ENCODE results near the gene SLC10A3.

The SLC10A3 gene, protein sequence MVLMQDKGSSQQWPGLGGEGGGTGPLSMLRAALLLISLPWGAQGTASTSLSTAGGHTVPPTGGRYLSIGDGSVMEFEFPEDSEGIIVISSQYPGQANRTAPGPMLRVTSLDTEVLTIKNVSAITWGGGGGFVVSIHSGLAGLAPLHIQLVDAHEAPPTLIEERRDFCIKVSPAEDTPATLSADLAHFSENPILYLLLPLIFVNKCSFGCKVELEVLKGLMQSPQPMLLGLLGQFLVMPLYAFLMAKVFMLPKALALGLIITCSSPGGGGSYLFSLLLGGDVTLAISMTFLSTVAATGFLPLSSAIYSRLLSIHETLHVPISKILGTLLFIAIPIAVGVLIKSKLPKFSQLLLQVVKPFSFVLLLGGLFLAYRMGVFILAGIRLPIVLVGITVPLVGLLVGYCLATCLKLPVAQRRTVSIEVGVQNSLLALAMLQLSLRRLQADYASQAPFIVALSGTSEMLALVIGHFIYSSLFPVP

DNA sequence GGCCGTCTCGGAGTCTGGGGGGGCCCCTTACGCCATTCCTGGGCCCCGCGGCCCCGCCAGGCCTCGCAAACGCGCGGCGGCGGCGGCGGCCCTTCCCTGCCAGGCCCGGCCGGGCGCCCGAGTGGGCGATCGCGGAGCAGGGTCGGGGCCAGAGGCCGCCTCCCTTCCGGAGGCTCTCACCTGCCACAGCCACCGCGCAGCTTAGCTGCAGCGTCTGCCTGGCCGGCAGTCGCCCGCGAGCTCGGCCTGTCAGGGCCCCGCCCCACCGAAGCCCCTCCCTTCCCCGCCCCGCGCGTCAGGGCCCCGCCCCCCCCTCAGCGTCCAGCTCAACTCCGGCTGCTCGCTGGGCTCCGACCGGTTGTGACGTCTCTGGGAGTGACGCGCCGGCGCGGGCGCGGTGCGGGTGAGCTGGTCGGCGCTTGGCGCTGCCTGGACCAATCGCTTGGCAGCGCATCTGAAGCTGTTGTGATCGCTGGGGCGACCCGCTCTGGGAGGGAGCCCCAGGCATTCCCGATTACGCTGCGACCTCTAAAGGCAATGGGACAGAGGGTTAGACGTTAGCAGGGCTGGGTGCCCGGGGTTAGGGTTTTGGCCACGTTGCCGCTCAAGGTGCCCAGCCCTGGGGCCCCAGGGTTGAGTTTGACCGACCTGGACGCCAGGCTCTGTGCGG, at the start of gene SLC10A3:
SLC10A3 (minus strand) TSS at position 216 of the 670 bp plus-strand sequence. CDS start 1,689 bp downstream, outside the sequence.
- peak; percentile 91 for DNase-seq

DNA sequence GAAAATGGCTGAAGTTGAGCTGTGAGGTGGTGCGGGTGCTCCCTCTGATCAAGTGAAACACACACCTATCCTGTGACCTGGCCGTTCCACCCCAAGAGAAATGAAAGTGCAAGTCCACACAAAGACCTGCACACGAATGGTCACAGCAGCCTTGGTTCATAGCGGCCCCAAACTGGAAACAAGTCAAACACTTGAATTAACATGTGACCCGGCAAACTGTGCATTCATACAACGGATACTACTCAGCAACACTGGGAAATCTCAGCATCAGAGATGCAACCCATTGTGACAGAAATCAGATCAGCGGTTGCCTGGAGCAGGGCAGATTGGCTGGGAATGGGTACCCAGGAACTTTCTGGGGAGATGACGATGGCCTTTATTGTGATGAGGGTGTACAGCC, 48.6 kb upstream of the SLC10A3 start:
- DNase-seq: no peak

DNA sequence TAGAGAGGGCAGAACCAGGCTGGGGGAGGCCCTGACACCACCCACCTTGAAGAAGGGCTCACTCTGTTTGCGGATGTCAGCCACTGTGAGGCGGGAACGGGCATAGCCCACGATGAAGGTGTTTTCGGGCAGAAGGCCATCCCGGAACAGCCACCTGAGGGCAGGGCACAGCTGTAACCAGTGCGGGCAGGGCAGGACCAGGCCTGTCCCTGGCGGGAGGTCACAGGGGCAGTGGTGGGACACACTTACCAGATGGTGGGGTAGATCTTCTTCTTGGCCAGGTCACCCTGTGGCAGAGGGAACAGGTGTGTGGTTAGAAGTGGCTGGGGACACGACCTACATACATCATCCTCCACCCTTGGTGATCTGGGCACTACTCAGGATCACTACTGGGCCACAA, 45.5 kb upstream of the SLC10A3 start:
- DNase-seq: no peak

DNA sequence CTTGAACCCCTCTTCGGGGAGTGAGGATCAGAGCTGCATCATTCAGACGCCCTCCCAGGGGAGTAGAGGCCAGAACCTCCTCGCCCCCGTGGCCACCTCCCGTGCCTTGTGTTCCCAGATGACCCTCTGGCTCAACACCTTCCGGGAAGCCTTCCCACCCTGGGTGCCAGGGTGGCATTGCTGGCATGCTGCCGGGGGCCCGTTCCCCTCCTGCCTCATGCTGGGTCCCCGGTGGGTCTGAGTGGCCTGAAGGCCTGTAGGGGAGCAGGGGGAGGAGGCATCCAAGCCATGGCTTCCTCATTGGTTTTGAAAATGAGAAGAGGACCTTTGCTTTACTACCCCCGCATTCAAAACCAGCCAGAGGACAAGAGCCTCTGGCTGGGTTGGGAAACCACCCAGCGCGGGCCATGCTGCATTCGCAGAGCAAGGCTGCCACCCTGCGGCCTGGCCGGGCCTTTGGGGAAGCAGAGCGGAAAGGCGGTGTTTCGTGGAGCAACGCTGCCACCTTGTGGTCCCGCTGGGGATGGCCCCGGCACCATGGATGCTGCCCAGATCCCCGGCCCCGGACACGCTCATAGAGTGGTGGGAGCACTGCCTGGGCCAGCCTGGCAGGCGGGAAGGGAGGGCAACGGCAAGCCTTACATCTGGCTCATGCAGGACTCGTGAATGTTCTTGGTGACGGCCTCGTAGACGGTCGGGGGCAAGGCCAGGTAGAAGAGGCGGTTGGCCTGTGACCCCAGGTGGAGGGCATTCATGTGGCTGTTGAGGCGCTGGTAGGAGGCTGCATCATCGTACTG, 44.3 kb upstream of the SLC10A3 start:
- DNase-seq: peak; percentile 92

DNA sequence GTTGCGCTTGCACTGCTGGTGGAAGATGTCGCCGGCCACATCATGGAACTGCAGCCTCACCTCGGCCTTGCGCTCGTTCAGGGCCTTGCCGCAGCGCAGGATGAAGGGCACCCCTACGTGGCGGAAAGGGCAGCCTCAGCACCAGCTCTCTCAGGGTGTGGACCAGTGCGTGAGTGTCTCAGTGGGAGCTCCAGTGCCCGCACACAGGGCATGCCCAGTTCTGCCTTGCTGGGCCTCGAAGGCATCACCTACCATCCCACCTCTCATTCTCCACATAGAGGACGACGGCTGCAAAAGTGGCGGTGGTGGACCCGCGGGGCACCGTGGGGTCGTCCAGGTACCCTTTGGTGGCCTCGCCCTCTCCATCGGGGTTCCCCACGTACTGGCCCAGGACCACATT, 42.3 kb upstream of the SLC10A3 start:
- DNase-seq: no peak

DNA sequence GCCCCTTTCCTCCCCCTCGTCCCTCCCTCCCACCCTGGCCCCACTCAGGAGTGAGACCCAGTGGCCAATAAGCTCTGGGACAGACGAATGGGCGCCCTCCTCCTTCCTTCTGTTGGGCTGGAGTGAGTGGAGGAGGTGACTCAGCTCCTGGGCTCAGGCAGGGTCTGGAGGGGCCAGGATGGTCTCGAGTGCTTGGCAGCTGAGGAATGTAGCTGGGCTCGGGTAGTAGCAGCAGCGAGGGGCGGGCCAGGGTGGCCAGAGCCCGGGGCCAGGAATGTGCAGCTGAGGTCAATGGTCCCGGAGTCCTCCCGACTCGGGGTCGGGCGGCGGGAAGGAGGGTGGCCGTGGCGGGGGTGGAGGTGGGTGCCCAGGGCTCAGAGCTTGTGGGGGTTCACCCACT, 41.2 kb upstream of the SLC10A3 start:
- DNase-seq: no peak

DNA sequence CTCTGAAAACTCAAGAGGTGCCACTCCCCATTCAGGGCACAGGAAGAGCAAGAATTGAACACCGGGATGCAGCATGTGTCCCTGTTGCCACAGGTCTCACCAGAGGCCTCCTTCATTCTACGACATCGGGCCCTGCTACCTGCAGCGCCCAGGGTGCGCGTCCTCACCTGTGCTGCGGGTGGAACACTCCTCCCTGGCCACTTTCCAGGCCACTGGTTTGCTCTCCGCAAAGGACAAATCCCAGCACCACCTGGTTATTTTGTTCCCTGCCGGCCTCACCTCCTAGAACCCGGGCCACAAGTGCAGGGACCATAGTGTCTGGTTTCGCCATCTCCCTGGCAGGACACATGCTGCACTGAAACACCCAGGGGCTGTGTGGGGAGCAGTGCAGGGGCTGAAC, 39.9 kb upstream of the SLC10A3 start:
- no peak for DNase-seq

DNA sequence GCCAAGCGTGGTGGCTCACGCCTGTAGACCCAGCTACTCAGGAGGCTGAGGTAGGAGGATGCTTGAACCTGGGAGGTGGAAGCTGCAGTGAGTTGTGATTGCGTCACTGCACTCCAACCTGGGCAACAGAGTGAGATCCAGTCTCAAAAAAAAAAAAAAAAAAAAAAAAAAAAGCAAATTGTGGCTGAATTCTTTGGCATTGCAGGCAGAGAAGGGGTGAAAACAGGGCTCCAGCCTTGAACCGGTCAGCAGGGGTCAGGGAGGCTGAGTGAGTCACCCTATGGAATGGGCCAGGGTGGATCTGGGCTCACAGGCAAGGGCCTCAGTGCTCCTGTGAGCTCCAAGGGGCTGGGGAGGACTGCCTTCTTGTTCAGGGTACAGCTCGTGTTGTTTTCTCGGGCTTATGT, 38.8 kb upstream of the SLC10A3 start:
- DNase-seq: no peak

DNA sequence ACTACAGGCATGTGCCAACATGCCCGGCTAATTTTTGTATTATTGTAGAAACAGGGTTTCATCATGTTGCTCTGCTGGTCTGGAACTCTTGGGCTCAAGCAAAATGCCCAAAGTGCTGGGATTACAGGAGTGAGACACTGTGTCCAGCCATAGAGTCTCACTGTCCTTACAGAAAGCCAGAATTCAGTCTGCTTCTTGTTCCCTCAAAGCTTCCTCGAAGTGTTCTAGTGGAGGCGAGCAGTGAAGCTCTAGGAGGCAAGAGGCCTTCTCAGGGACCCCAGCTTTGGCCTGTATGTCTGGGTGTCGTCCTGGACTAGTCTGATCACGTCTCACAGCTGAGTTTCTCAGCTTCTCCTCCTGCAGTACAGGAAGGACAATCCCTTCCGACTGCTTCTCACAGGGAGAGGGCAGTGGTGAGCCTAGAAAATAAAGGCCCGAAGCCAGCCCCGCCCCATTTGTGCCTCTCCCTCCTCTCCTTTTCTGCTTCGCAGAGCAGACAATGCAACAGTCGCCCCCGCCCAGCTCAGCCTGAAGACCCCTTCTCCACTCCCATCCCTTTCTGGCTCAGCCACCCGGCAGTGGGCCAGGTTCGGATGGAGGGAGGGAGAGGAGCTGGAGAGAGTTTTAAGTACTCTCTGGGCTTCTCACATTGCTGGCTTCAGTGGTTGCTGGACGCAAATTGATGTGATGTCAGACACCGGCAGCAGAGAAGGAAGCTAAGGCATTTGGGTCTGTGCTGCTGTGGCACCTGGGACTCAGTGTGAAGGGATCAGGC, 36.7 kb upstream of the SLC10A3 start:
- peak; percentile 73 for DNase-seq

DNA sequence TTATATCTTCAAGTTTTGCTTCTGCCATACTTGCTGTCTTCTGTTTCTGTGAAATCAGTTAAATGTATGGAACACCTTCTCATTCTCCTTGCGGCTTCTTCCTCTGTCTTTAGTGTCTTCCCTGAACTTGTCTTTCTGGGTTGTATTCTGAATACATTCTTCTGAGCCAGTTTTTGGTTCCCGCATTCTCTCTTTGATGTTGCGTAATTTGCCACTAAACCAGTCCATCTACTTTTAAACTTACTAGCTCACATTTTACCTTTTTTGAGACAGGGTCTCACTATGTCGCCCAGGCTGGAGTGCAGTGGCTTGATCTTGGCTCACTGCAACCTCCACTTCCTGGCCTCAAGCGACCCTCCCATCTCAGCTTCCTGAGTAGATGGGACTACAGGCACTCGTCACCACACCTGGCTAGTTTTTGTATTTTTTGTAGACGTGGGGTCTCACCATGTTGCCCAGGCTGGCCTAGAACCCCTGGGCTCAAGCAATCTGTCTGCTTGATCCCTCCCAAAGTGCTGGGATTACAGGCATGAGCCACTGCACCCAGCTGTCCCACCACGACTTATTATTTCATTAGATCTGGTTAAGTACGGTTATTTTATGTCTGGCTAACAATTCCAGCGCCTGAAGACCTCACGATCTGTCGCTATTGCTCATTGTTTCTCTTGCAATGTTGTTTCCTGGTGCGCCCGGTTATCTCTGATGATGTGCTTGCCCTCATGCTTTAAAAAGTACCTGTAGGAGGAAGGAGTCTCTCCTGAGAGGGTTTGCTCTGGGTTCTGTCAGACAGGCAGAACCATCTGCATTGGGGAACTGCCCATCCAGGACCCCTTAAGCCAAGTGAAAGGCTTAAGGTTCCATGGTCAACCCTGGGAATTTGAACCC, 35.4 kb upstream of the SLC10A3 start:
- DNase-seq: no peak

DNA sequence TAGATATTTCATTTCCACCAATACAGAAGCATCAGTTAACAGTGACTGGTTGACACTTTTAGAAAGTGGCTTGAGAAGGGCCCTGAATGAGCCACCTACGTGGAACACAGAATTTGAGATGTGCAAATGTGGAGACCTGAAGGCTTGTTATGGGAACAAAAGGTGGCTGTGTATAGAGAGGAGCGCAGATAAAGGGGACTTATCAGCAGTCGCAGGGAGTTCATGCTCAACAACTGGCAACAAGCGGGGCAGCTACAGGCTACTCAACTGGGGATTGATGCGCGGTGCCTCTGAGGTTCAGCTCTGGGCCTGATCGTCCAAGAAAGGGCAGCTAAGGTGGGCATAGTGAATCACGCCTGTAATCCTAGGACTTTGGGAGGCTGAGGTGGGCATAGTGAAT, 29.0 kb upstream of the SLC10A3 start:
- DNase-seq: no peak

DNA sequence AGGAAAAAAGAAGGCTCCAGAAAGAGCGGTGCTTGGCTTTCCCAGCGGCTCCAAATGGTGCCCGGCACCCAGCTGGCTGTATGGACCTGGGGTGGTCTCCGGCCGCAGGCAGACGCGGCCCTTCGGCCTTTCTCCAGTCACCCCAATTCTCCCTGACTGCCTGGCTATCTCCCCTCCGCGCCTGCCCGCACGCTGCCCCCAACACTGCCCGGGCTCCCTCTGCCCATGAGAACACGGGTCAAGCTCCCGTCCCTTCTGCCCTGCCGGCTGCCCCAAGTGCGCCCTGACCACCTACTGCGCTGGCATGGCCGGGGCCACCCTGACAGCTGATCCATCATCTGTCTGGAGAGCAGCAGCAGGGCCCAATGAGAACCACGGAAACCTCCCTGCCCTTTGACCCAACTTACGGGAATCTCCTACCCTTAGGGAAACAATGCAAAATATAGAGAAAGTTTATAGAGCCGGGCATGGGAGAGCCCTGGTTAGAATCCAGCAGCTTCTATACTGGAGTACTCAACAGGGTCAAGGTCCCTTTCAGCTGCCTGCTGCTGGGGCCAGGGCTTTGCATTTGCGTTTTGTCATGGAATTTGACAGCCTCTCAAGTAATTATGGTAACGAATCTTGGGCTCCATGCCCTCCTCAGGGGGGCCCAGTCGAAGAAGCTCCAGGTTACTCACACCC, 26.8 kb upstream of the SLC10A3 start:
- no peak for DNase-seq

DNA sequence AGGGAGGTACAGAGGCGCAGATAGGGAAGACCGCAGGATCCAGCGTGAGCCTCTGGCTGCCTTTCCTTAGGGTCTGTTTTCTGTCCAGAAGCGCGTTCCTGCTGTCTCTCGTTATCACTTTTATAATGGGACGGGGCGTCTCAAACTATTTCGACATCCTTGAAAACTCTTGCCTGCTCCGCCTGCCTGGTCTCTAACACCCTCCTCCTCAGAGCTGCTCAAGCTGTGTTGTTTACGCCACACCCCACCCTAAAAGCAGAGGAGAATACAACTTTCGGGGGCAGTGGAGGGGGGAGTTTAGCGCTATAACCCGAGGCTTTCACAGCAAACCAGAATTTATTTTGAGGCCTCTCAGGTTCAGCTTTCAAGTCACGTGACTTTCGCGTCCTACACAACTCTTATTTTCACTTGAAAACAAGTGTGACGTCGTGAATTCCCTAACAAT, 26.2 kb upstream of the SLC10A3 start:
- no peak for DNase-seq

DNA sequence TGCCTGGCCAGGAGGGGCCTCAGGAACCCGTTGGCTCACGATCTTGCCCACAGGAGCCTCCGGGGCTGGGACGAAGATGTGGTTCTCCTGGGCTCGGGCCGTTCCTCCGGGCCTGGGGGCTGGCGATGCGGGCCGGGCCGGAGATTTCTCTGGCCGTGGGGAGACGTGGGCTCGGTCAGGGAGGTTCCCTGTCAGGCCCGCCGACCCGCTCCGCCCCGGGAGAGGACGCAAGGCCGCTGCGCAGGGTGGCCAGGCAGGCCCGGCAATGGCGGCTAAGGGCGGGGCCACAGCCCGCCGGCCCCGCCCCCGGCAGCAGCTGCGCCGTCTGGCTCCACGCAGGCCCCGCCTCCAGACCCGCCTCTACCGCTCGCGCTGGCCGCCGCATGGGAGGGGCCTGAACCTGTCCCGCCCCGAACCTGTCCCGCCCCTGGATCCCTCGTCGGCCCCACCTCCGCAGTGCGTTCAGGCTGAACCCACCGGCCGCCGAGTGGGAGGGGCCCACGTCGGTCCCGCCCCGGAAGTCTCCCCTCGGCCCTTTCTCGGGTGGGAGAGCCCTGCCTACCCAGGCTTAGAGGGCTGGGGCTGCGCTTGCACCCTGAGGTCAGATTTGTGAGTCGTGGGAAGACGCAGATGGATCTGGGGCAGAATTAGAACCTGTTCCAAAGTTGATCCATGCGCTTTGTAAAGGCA, 25.7 kb upstream of the SLC10A3 start, which contains the start of gene FAM3A:
FAM3A (minus strand) TSS at position 267 of the 690 bp plus-strand sequence. CDS start 460 bp downstream, outside the sequence.
- peak; percentile 92 for DNase-seq

DNA sequence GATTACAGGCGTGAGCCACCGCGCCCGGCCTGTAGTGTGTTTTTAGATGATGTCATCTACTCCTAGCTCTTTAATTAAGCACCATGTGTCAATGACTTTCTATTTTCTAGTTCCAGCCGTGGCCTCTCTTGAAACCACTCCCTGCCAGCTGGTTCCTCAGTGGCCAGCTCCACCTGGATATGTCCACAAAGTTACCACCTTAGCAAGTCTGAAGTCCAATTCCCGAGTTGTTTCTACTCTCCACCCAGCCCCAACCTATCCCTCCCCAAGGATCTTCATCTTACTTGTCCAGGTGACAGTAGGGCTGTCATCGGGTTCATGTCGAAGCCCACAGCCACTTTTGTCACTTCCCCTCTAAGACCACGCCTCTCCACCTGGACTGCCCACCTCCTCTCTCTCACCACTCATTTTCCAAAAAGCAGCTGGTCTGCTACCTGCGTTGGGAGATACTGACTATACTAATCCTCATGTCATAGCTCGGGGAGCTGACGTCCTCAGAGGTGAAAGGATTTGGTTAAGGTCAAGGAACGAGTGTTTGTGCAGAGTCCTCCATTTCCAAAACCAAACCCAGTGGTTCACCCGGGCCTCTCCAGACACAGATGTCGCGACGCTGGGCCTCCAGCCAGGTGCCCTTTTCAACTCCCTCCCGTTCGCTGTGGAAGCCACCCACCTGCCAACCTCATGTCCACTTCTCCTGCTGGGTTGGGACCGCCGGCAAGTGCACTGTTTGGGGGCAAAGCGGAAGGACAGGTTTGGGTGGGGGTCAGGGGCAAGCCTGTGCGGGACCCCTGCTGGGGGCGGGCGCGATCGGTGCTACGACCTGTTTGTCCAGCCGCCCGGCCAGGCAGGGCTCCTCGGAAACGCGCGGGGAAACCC, 24.9 kb upstream of the SLC10A3 start:
- DNase-seq: no peak

DNA sequence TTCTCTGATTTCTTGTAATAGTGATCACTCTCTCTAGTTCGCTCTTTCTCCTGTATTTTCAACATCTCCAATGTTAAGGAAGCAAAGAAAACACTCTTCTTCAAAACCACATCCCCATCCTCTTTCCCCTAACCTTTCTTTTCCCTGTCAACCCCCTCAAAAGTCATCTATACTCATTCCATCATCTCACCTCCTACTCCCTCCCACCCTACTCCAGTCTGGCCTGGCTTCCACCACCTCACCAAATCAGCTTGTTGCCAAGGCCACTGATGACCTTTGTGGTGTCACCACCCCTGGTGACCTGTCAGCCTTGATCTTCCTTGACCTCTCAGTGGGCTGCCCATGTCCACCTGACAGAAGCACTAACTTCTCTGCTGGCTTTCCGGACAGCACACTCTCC, 23.3 kb upstream of the SLC10A3 start:
- DNase-seq: no peak

DNA sequence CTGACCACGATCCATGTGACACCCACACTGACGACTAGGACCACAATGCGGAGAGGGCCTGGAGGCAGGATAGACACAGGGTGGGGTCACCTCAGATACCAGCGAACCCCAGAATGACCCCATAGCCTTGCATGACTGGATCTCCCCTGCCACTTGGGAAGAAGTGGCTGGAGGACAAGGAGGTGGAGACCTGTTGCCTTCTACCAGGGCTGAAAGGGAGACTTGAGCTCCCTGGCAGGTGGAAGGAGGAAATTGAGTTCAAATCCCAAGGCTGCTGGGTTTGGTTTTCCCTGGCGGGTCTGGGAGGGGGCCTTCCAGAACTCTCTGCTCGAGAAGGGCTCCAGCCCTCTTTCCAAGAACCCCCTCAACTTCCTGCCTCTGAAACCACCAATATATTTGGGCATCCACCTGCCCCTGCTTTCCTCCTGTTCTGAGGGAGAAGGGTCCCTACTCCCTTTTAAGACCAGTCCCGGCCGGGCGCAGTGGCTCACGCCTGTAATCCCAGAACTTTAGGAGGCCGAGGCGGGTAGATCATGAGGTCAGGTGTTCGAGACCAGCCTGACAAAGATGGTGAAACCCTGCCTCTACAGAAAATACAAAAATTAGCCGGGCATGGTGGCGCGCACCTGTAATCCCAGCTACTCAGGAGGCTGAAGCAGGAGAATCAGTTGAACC, 22.6 kb upstream of the SLC10A3 start:
- no peak for DNase-seq

DNA sequence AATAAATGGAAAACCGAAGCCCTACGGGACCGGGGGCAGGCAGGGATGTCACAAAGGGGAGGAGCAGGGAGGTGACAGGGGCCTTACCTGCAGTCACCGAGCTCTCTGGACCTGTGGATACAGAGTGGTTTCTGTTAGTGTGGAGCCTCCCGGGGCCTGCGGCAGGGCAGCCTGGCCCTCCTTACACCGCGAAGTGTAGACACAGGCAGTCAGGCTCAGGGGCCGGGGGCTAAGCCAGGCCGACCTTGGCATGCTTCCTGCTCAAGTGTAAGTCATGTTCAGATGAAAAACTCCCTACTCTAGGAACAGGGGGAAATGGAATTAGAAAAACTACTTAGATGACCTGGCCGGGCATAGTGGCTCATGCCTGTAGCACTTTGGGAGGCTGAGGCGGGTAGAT, 21.3 kb upstream of the SLC10A3 start:
- DNase-seq: no peak

DNA sequence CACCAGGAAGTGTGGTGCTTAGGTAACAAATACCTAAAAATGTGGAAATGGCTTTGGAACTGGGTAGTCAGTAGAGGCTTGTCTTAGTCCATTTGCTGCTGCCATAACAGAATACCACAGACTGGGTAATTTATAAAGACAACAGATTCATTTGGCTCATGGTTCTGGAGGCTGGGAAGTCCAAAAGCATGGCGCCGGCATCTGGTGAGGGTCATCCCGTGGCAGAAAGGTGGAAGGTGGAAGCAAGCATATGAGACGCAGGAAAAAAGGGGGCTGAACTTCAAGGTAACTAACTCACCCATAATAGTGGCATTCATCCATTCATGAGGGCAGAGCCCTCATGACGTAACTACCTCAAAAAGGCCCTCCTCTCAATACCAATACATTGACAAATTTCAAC, 19.0 kb upstream of the SLC10A3 start:
- DNase-seq: no peak
